Hair follicle dermal papilla cell (primary cell): ENCODE results near the gene ADAMTSL1. TPM values are rescaled to one million over a fixed set of nuclear protein-coding genes. Genes with fewer than 3 reads are reported as not detected.

Experiments used
- small RNA-seq: library from RNA; depleted of rRNA; stranded (forward); fragments of <200 nt; gene quantifications from one replicate; pipeline ENCODE3, GENCODE V24; 2012
- total RNA-seq: library from RNA; depleted of rRNA; stranded (reverse); fragments of >200 nt; gene quantifications from 2 replicates; pipeline ENCODE4 v1.2.3, GENCODE V29; 2012

ADAMTSL1 gene
- total RNA-seq = 75.3 and 123 TPM in 2 replicates

DNA sequence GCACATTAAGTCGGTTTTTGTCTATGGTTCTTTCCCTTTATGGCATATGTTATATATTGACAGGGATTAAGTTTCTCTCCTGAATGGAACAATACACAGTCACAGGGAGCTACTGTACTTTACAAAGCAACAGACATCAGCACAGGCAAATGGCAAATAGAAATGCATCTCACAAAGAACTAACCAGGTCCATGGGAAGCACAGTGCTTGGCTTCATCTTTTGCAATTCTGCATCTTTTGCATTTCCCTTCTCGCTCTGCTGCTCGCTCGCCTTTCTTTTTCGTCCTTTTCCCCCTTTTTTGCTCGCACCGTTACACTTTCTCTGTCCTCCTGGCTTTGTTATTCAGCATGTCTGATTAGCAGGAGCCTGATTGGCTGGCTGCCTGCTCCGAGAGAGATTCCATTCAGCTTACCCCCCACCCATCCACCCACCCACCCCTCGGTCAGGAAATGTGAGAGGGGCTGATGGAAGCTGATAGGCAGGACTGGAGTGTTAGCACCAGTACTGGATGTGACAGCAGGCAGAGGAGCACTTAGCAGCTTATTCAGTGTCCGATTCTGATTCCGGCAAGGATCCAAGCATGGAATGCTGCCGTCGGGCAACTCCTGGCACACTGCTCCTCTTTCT is at the start of gene ADAMTSL1:
Gene ADAMTSL1 (plus strand): TSS at position 502 of the 628 bp plus-strand sequence. CDS start 80 bp downstream, at position 582.

Small RNA genes within 50 kb of the gene (small RNA-seq; reads per million reads assigned to genes)
- 1.9 reads per million, percentile 43 among the genes with 10 or more reads in this experiment for gene MIR3152
